NCI-H1417 (cell line): ENCODE measurements around the gene ADA.
"Not testable (repeated sequence)": the region's sequence is repeated elsewhere in the genome, so short reads cannot be mapped to it uniquely, and the experiment has no call there.

Experiments
- DNase-seq, 3 experiments: peaks; one replicate each; lab custom pipeline; 2025; lab: John Stamatoyannopoulos, UW

ADA gene

GRCh38 chr20:44599715-44600114 is 51.8 kb downstream of the ADA start:
- DNase-seq: no peak

- peak in 1 of 3 experiments; percentile 12 for DNase-seq
These were observed 52.8 kb downstream of the ADA start for GRCh38 chr20:44598423-44599305.

- no peak for DNase-seq
These were observed 53.6 kb downstream of the ADA start for GRCh38 chr20:44597930-44598329.

GRCh38 chr20:44597516-44597915 is 54.0 kb downstream of the ADA start:
- no peak for DNase-seq

- DNase-seq: no peak
These were observed 54.6 kb downstream of the ADA start for GRCh38 chr20:44596876-44597275.

GRCh38 chr20:44596010-44596409 is 55.5 kb downstream of the ADA start:
- no peak for DNase-seq

- DNase-seq: no peak
These were observed 56.8 kb downstream of the ADA start for GRCh38 chr20:44594730-44595129.

GRCh38 chr20:44593751-44594150 is 57.7 kb downstream of the ADA start:
- DNase-seq: no peak

- no peak for DNase-seq
These were observed 59.1 kb downstream of the ADA start for GRCh38 chr20:44592366-44592765.

GRCh38 chr20:44590980-44591778 is 60.3 kb downstream of the ADA start:
- DNase-seq: no peak

GRCh38 chr20:44589537-44589936 is 62.0 kb downstream of the ADA start:
- DNase-seq: no peak

GRCh38 chr20:44588321-44588720 is 63.2 kb downstream of the ADA start:
- not testable (repeated sequence) for DNase-seq

GRCh38 chr20:44587035-44587980 is 64.2 kb downstream of the ADA start:
- DNase-seq: no peak

- DNase-seq: no peak
These were observed 65.1 kb downstream of the ADA start for GRCh38 chr20:44586289-44586911.

GRCh38 chr20:44585057-44585963 is 66.2 kb downstream of the ADA start:
- DNase-seq: peak in 1 of 3 experiments; percentile 86

- DNase-seq: no peak
These were observed 67.3 kb downstream of the ADA start for GRCh38 chr20:44584162-44584561.

- no peak for DNase-seq
These were observed 68.3 kb downstream of the ADA start for GRCh38 chr20:44583157-44583556.

- DNase-seq: peak in 1 of 3 experiments; percentile 48
These were observed 69.0 kb downstream of the ADA start, which contains the start of gene PKIG for GRCh38 chr20:44582311-44583025. PKIG (plus strand) TSS chr20:44582579; CDS start chr20:44614557, 31,978 bp downstream.

- DNase-seq: peak in 1 of 3 experiments; percentile 65
These were observed 70.0 kb downstream of the ADA start for GRCh38 chr20:44581515-44581914.
